ENCODE data around the gene NCAPH2. TPM values are rescaled to one million over a fixed set of nuclear protein-coding genes. Genes with fewer than 3 reads are reported as not detected.
A peak's percentile ranks its signal among the peaks of the same experiment; 100 is the strongest.

Gene NCAPH2
- total and polyA plus RNA-seq, 9 of the 15 experiments (the other 6 are each of a cell fraction or from before 2014, with no cell fraction given), result 3.6 to 88.6 (median 32.4) TPM

- TF ChIP-seq ZNF511 (CRISPR knock-in tag; IDR thresholded peaks at IDR 0.05) (0 out of 2 replicates have a peak, but pooled peaks have one; percentile 22), MAX (CRISPR knock-in tag; IDR thresholded peaks at IDR 0.05) (peak; percentile 85), FUS (optimal IDR thresholded peaks at IDR 0.05; ENCODE audit: low read depth, low read length) (peak; percentile 36), ATF7 (IDR thresholded peaks at IDR 0.05) (peak; percentile 37; the same call in 1 of the 2 replicates), POLR2AphosphoS2 (IDR thresholded peaks at IDR 0.05; ENCODE audit: low read length) (peak; percentile 96), PRMT5 (CRISPR knock-in tag; IDR thresholded peaks at IDR 0.05) (0 out of 2 replicates have a peak, but pooled peaks have one; percentile 34), ZNF143 (CRISPR knock-in tag; IDR thresholded peaks at IDR 0.05) (peak; percentile 71), PHF8 (IDR thresholded peaks at IDR 0.05; ENCODE audit: borderline replicate concordance, low read length) (peak; percentile 74; the same call in 1 of the 2 replicates), RAD51 (IDR thresholded peaks at IDR 0.05; ENCODE audit: borderline replicate concordance, low read depth) (peak; percentile 97), CC2D1A (IDR thresholded peaks at IDR 0.05) (no peak), RB1 (IDR thresholded peaks at IDR 0.05; ENCODE audit: low read depth) (peak; percentile 62; the same call in 1 of the 2 replicates), USF1 (CRISPR knock-in tag; IDR thresholded peaks at IDR 0.05) (peak; percentile 98), GTF2B (IDR thresholded peaks at IDR 0.05; ENCODE audit: extremely low read depth, insufficient read length) (no peak), ZNF639 (CRISPR knock-in tag; conservative IDR thresholded peaks at IDR 0.05 in 1 of 2, IDR thresholded peaks at IDR 0.05 in 1 of 2) (0 out of 4 replicates have a peak, but pooled peaks of 1 of the 2 experiments have one; percentile 10), NFIX (CRISPR knock-in tag; IDR thresholded peaks at IDR 0.05; ENCODE audit: low read depth) (no peak), VEZF1 (CRISPR knock-in tag; IDR thresholded peaks at IDR 0.05) (peak; percentile 61; the same call in 1 of the 2 replicates), LCOR (CRISPR knock-in tag; IDR thresholded peaks at IDR 0.05) (peak; percentile 67; the same call in 1 of the 2 replicates), NRF1 (conservative IDR thresholded peaks at IDR 0.05 in 1 of 2, IDR thresholded peaks at IDR 0.05 in 1 of 2) (peak; percentile 99), ZBED1 (IDR thresholded peaks at IDR 0.05) (peak; percentile 24; the same call in 1 of the 2 replicates), TEAD1 (CRISPR knock-in tag; IDR thresholded peaks at IDR 0.05) (no peak), TBP (optimal IDR thresholded peaks at IDR 0.05; ENCODE audit: low read depth, low read length) (peak; percentile 64)
These were observed 17.3 kb downstream of the NCAPH2 start, which contains the start of gene SCO2 (continued) for GRCh38 chr22:50525104-50525857.
